Measurements from ENCODE around the gene YPEL2. TPM values are rescaled to one million over a fixed set of nuclear protein-coding genes. Genes with fewer than 3 reads are reported as not detected.
A peak's percentile ranks its signal among the peaks of the same experiment; 100 is the strongest.

The YPEL2 gene
- polyA plus RNA-seq, 1 of the 3 experiments (the other 2 are of a cell fraction): 3.2 TPM

GRCh38 chr17:59287891-59288290 lies 43.6 kb upstream of the YPEL2 start:
- no peak overlapping the region for H3K4me2 ChIP-seq
- no peaks in the 10 kb centered on the region for H4K20me1 ChIP-seq (ENCODE audit: insufficient read depth)
- H3K9ac ChIP-seq: no peak overlapping the region
- H3K4me3 ChIP-seq (ENCODE audit: low read depth in 2 of 2, low read length in 1 of 2): no peak overlapping the region
- TF ChIP-seq FOXM1 (IDR thresholded peaks at IDR 0.05; ENCODE audit: low read depth): no peak
- TF ChIP-seq NRF1 (IDR thresholded peaks at IDR 0.05; ENCODE audit: low read depth, low read length): no peak
- TF ChIP-seq TCF12 (IDR thresholded peaks at IDR 0.05): no peak
- TF ChIP-seq RXRA (IDR thresholded peaks at IDR 0.05; ENCODE audit: borderline replicate concordance, low read depth): no peak
- no peak for TF ChIP-seq GABPA (IDR thresholded peaks at IDR 0.05; ENCODE audit: low read depth)
- no peak for TF ChIP-seq TEAD4 (IDR thresholded peaks at IDR 0.05; ENCODE audit: borderline replicate concordance, insufficient read depth)
- no peak for TF ChIP-seq NFIC (IDR thresholded peaks at IDR 0.05; ENCODE audit: borderline replicate concordance)
- no peak for TF ChIP-seq ZBTB33 (IDR thresholded peaks at IDR 0.05; ENCODE audit: borderline replicate concordance, low read depth)
- no peak for TF ChIP-seq PBX3 (IDR thresholded peaks at IDR 0.05)
- TF ChIP-seq FOXJ3 (CRISPR knock-in tag; IDR thresholded peaks at IDR 0.05): no peak
- no peak for TF ChIP-seq TAF1 (IDR thresholded peaks at IDR 0.05; ENCODE audit: borderline replicate concordance, low read depth, low read length)
- TF ChIP-seq EP300 (IDR thresholded peaks at IDR 0.05; ENCODE audit: borderline replicate concordance in 1 of 2, low read depth in 1 of 2, low read length in 1 of 2): no peak
- TF ChIP-seq YY1 (IDR thresholded peaks at IDR 0.05; ENCODE audit: low read depth): no peak
- no peak for TF ChIP-seq MAX (IDR thresholded peaks at IDR 0.05; ENCODE audit: low read depth)
- TF ChIP-seq MEF2A (IDR thresholded peaks at IDR 0.05; ENCODE audit: borderline replicate concordance, low read depth): no peak
- TF ChIP-seq IRF3 (IDR thresholded peaks at IDR 0.05; ENCODE audit: low read depth, low read length): no peak
- TF ChIP-seq FOSL2 (IDR thresholded peaks at IDR 0.05; ENCODE audit: borderline replicate concordance, low read depth): no peak
- TF ChIP-seq RAD21 (IDR thresholded peaks at IDR 0.05; ENCODE audit: low read length): no peak
- TF ChIP-seq POLR2AphosphoS5 (IDR thresholded peaks at IDR 0.05; ENCODE audit: low read depth, low read length): no peak
- H3K27ac ChIP-seq (ENCODE audit: low read depth in 2 of 2, low read length in 1 of 2): no peak overlapping the region
- DNase-seq: no peak
- H2AFZ ChIP-seq (ENCODE audit: low read depth): 0 out of 2 replicates have a peak overlapping the region, but pooled peaks have one; percentile 58
- no peaks in the 10 kb centered on the region; a peak in 1 of 4 replicates for H3K4me1 ChIP-seq (ENCODE audit: control insufficient read depth in 1 of 2, insufficient read depth in 2 of 2, low read depth in 1 of 2, low read length in 1 of 2)
- ChIA-PET POLR2A (no interaction called here), CTCF (no interaction called here)
- peaks cover 8% of the 10 kb centered on the region for H3F3A ChIP-seq (replicated peaks; ENCODE audit: insufficient read depth)
- no peaks in the 10 kb centered on the region for H3K9me2 ChIP-seq
- no peaks in the 10 kb centered on the region for H3K9me3 ChIP-seq
- H3K36me3 ChIP-seq (replicated peaks in 1 of 2; ENCODE audit: control insufficient read depth in 1 of 2, insufficient read depth in 2 of 2, low read length in 1 of 2): no peaks in the 10 kb centered on the region
- H3K27me3 ChIP-seq (ENCODE audit: insufficient read depth): no peaks in the 10 kb centered on the region
- 79% methylated on average over 3 of the region's 3 CpGs for WGBS (ENCODE audit: low lambda C conversion rate)
- H3K79me2 ChIP-seq (ENCODE audit: insufficient read depth): no peaks in the 10 kb centered on the region

Measured in SK-N-SH (cell line).